Epithelial cell of prostate (primary cell): ENCODE data around the gene ZMYM4.

ENCODE experiments used
- DNase-seq: peaks from one replicate; pipeline ENCODE4 v3.0.0-alpha.2; 2011; ENCODE audit warnings: low read depth, low spot score
- H3K27ac ChIP-seq: fragments of 450-650 bp; 2 replicates; pipeline ENCODE4 v1.5.1; 2017; ENCODE audit warnings: mild to moderate bottlenecking

The ZMYM4 gene

DNA sequence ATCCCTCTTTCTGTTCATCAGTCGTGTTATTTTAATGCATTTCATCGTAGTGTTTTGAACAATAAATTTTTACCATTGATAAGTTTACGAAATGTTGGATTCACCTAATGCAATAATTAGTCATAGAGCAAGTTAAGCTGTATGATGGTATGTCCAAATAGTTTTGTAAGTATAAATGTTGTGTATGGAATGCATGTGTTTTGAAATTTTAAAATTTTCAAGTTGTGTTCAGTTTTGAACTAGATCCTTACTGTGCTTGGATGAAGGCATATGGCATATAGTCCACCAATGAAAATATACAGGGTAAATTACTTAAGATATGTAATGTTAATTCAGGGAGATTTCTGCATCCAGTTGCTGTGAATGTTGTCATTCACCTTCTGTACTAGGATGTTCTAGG lies 2.3 kb downstream of the ZMYM4 start:
- no peak overlapping the region for H3K27ac ChIP-seq
- DNase-seq: no peak

DNA sequence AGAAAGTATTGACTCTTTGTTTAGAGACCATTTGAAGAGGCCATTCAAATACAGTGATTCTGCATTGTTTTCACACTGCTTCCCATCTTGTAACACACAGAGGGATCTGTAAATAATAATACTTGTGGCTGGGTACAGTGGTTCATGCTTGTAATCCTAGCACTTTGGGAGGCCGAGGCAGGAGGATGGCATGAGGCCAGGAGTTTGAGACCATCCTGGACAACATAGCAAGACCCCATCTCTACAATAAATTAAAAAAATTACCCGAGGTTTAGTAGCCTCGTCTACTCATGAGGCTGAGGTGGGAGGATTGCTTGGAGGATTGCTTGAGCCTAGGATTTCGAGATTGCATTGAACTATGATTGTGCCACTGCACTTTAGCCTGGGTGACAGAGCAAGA lies 5.7 kb downstream of the ZMYM4 start:
- no peak for DNase-seq
- H3K27ac ChIP-seq: no peak overlapping the region

DNA sequence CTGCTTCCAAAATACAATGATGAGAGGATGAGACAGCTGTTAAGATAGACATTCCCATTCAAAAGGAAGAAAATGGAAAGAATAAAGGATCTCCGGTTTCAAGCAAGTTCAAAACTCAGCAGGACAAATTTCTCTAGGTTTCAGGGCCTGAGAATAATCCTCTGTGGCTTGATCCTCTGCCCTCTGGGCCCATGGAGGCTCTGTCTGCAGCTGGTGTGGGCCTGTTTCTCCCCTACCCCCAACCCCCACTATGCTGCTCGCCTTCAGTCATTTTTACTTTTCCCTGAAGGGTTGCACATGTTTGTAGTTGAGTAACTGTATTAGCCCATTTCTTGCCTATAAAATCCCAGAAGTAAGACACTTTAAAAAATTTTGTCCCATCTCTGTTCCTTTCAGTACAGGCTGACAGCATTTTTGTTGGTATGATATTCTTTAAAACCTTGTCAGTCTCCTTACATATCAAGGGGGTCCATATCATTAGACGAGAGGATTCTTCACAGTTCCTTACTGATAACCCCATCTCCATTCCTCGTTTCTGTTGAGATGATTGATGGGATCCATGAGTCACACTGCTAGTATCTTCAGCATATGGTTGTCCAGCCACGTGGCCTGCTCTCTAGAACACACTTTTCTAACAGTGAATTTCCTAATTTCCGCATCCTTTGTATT lies 10.5 kb downstream of the ZMYM4 start:
- no peak overlapping the region for H3K27ac ChIP-seq
- no peak for DNase-seq

DNA sequence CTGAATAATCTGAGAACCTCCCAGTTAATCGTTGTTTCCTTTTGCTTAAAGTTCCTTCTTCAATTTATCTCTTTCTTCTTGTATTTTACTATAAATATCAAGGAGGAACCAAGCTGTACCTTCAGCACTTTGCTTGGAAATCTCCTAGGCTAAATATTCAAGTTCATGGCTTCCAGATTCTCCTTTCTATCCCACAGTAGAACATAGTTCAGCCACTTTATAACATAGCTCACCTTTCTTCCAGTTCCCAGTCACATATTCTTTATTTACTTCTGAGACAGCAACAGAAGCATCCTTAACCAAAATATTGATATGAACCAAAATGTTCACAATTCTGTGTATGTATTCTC lies 11.0 kb downstream of the ZMYM4 start:
- H3K27ac ChIP-seq: no peak overlapping the region
- DNase-seq: no peak

DNA sequence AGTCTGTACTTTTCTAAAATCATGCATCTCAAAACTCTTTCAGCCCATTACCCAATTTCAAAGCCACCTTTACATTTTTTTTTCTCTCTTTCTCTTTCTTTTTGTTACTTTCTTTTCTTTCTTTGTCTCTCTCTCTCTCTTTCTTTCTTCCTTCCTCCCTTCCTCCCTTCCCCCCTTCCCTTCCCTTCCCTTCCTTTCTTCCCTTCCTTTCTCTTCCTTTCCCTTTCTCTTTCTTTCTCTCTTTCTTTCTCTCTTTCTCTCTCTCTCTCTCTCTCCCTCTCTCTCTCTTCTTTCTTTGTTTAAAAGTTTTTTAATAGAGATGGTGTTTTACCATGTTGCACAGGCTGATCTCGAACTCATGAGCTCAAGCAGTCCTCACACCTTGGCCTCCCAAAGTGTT lies 11.5 kb downstream of the ZMYM4 start:
- no peak overlapping the region for H3K27ac ChIP-seq
- DNase-seq: no peak

DNA sequence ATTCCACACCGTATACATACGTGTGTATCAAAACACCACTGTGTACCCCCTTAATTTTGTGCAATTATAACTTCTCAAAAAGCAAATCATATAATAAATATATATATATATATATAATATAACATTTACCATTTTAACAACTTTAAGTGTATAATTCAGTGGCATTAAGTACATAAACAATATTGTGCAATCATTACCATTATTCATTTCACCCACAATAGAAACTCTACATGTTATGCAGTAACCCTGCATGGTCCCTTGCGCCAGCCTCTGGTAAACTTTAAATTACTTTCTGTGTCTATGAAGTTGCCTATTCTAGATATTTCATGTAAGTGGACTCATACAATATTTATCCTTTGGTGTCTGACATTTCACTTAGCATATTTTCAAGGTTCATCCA lies 13.1 kb downstream of the ZMYM4 start:
- no peak overlapping the region for H3K27ac ChIP-seq
- no peak for DNase-seq

DNA sequence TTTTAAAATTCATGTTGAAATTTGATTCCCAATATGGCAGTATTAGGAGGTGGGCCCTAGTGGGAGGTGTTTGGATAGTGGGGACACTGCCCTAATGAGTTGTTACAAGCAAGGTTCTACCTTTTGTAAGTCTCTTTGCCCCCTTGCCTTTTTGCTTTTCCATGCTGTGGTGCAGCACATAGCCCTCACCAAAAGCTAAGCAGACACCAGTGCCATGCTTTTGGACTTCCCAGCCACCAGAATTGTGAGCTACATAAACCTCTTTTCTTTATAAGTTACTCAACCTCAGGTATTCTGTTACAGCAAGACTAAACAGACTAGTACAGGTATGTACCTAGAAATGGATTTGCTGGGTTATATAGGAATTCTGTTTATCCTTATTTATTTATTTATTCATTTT lies 13.7 kb downstream of the ZMYM4 start:
- DNase-seq: no peak
- no peak overlapping the region for H3K27ac ChIP-seq

DNA sequence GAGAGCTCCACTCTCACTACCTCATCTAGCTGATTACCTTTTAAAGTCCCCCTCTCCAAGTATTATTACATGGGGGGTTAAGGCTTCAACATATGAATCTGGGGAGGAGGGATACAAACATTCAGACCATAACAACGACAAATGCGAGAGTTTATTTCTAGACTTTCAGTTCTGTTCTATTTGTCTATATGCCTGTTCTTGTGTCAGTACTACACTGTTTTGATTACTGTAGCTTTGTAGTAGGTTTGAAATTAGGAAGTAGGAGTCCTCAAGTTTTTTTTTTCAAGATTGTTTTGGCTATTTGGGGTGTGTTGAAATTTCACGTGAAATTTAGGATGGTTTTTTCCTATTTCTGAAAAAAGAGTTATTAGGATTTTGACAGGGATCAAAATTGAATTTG lies 16.3 kb downstream of the ZMYM4 start:
- H3K27ac ChIP-seq: no peak overlapping the region
- no peak for DNase-seq

DNA sequence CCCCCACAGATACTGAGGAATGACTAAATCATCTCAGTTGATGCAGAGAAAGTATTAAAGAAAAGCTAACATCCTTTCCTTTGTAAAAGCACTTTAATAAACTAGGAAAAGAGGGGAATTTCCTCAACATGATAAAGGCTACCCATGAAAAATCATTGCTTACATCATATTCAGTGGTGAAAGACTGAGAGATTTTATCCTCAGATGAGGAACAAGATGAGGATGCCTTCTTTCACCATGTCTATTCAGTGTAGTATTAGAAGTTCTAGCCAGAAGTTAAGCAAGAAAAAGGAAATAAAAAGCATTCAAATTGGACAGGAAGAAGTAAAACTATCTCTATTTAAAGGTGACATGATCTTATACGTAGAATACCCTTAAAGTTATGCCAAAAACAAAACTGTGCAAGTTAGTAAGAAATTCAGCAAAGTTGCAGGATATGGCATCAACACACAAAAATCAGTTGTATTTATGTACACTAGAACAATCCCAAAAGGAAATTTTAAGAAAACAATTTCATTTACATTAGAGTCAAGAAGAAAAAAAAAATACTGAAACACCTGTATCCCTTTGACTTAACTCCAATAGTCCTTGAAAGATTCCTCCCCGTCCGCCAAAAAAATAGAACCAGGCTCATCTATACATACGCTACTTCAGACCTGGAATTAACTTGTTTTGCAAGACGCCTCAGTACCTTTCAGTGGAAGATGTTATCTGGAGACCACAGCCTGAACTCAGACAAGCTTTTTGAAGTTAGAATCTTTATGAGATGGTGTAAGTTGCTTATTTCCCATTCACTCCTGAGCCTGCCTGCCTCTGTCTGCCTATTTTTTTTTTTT lies 17.5 kb downstream of the ZMYM4 start:
- H3K27ac ChIP-seq: no peak overlapping the region
- no peak for DNase-seq

DNA sequence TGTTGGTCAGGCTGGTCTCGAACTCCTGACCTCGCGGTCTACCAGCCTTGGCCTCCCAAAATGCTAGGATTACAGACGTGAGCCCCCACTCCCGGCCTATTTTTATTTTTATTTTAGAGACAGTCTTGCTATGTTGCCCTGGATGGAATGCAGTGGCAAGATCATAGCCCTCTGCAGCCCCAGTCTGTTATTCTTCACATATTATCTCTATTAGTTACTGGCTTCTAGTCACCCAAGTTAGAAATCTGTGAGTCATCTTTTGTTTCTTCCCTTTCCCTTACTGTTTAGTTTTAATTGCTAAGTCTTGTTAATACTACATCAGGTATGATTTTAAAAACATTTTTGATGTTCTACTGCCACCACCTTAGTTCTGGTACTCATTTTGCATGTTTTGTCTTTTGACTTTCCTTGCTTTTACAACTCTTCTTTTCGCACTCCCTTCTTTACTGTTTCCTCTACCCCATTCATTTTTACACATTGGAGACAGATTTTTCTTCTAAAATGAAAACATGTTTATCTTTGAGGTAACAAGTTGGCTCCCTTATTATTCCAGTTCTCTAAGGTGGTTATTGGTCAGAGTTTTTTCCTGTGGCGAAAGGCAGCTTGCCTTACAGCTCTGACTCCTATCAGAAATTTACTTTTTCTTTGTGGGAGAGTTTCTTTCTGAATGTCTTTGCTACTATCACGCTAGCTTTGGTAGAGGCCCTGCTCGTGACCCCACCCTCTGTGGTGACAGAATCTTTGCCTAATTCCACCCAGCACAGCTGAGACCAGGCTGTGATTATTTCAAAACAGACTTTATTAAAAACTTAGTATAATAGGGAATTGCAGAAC lies 19.5 kb downstream of the ZMYM4 start:
- peak overlapping the region; percentile 37 for H3K27ac ChIP-seq
- DNase-seq: no peak

DNA sequence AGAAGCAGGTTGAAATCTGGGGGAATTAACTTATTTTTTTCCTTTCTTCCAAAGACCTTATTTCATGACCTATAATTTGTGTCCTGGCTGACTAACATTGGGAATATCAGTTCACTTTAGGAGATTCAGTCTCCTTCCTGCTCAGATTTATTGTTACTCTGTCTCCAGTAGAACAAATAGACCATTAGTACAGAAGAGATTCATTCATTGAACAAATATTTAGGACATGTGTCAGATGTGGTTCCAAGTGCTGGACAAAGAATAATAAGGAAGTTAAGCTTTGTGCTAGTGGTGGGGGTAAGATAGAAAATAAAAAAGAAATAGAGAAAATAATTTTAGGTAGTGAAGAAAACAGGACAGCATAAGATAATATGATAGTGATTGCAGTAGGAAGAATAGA lies 20.3 kb downstream of the ZMYM4 start:
- H3K27ac ChIP-seq: peak overlapping the region; percentile 37
- no peak for DNase-seq

DNA sequence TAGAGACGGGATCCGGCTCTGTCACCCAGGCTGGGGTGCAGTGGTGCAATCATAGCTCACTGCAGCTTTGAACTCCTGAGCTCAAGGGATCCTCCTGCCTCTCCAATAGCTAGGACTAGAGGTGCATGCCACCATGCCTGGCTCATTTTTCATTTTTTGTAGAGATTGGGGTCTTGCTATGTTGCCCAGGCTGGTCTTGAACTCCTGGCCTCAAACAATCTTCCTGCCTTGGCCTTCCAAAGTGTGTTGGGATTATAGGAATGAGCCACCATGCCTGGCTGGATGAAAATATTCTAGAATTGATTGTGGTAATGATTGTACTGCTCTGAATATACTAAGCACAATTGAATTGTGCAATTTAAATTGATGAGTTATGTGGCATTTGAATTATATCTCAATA lies 21.9 kb downstream of the ZMYM4 start:
- H3K27ac ChIP-seq: no peak overlapping the region
- no peak for DNase-seq

DNA sequence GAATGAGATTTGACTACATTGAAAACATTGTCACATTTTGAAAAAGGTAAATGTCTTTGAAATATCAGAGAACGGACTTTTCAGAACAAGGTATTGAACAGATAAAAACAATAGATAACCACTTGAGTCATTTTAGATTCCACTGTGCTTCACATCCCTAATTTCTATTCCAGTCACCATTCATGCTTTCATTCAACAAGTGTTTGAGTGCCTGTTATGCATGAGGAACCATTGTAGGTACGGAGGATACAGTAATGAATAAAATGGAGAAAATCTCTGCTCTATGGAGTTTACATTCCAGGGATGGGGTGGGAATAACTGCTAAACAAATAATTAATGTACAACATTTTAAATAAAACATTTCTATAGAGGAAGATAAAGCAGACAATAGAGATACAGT lies 26.3 kb downstream of the ZMYM4 start:
- no peak overlapping the region for H3K27ac ChIP-seq
- no peak for DNase-seq

DNA sequence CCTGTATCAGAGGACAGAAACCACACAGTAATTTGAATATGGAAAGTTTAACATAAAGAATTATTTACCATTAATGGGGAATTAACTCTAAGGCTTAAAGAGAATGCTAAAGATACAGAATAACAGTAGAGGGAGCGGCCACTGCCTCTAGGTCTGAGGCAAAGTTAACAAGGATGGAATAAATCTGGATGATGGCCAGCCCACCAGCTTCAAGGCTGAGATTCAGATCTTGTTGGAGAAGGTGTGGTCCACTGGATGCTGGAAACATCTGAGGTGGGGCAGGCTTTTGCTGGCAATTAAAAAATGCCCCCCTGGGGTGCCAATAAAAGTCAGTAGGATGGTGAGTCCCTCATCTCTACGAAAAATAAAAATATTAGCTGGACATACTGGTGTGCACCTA lies 29.4 kb downstream of the ZMYM4 start:
- no peak overlapping the region for H3K27ac ChIP-seq
- DNase-seq: no peak

DNA sequence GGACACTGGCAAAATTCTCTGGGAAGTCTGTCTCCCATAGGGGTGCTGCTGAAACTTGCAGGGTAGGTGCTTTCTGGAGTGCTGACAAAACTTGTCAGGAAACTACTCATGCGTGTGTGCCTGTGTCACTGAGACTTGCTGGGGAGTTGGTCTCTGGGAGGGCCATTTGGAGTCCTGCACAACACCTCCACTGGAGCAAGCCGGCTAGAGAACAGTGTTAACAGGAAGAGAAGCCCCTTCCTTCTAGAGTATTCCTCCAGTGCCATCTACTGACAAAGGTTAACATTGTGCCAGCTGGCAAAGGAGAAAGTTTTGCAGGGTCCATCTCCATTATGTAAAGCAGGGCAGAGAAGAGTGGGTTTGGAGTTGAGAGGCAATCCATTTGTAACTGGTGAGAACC lies 30.0 kb downstream of the ZMYM4 start:
- no peak for DNase-seq
- H3K27ac ChIP-seq: no peak overlapping the region

DNA sequence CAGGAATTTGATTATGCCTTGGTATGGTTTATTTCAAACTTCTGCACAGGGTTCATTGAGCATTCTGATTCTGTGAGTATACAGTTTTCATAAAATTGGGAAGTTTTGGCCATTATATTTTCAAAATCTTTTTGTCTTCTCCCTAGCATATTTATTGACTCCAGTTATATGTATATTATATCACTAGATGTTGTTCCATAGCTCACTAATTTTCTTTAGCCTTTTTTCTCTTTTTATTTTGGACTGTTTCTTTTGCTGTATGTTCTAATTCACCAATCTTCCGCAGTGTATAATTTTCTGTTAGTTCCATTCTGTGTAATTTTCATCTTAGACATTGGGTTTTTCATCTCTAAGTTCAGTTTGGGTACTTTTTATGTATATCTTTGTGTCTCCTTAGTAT lies 31.9 kb downstream of the ZMYM4 start:
- H3K27ac ChIP-seq: no peak overlapping the region
- no peak for DNase-seq

DNA sequence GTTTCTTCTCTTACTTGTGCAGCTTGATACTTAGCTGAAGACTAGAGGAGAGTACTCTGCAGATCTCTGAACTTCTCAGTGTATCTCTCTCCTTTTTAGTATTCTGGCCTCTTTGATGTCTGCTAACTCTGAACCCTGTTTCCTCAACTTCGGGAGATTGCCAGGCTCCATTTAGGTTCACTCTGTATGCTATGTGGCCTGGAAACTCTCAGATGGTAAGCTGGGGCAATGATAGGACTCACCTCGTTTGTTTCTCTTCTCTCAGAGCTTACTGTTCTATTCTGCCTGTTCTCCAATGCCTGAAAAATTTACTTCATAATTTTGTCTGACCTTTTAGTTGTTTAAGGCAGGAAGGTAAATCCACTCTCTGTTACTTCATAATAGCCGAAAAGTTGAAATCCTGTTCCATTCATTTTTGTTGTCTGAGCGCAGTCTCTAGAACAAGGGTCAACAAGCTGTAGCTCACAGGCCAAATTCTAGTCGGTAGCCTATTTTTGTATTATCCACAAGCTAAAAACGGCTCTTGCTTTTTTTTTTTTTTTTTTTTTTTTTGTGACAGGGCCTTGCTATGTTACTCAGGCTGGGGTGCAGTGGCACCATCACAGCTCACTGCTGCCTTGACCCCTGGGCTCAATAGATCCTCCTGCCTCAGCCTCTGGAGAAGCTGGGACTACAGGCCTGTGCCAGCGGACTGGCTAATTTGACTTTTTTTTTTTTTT lies 33.3 kb downstream of the ZMYM4 start:
- no peak for DNase-seq
- no peak overlapping the region for H3K27ac ChIP-seq

DNA sequence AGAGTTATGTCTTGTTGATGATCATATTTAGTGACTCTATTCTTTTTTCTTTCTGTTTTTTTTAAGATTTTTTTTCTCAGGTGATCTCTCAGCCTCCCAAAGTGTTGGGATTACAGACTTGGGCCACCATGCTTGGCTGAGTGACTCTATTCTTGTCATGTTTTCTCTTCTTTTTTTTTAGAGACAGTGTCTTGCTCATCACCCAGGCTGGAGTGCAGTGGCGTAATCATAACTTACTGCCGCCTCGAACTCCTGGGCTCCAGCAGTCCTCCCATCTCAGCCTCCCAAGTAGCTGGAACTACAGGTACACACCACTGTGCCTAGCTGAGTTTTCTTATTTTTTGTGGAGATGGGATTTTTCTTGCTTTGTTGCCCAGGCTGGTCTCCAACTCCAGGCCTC lies 36.9 kb downstream of the ZMYM4 start:
- H3K27ac ChIP-seq: no peak overlapping the region
- DNase-seq: no peak

DNA sequence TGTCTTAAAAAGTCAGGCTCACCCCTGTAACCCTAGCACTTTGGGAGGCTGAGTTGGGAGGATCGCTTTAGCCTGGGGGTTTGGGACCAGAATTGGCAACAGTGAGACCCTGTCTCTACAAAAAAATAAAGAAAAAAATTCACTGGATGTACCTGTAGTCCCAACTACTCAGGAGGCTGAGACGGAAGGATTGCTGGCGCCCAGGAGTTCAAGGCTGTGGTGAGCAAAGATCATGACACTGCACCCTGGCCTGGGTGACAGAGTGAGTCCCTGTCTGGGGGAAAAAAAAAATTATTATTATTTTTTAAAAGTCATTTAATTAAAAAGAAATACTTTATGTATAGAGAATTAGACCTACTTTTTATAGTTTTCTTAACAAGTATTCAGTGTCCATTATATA lies 47.1 kb downstream of the ZMYM4 start:
- DNase-seq: no peak
- no peak overlapping the region for H3K27ac ChIP-seq

DNA sequence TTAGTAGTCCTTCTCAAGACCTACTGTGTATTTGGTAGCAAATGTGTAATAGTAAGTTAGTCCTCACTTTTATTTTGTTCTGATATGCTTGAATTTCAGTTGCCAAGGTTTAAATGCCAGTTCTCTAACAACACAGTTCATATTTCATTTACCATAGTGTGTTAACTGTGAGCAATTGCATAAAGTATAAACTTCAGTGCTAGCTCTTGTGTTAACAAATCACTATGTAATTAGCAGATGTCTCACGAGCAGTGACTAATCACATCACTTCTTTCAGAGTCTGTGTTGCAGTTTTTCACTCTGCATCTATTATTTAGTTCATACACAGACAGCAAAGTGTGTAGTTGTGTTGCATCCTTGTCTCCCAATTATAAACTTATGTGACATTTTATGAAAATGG lies 47.8 kb downstream of the ZMYM4 start:
- H3K27ac ChIP-seq: no peak overlapping the region
- DNase-seq: no peak
